ENCODE measurements around the gene CEP70. TPM values are rescaled to one million over a fixed set of nuclear protein-coding genes. Genes with fewer than 3 reads are reported as not detected.

The CEP70 gene
- total and polyA plus RNA-seq, 7 experiments from 2014 or later, result 11.8 to 35.1 (median 14.9) TPM

- no peaks in the 10 kb centered on the region for H3K27me3 ChIP-seq (ENCODE audit: control insufficient read depth in 2 of 2, insufficient read depth in 2 of 2, low read length in 2 of 2)
- peaks cover 0 to 17% (median 12%) of the 10 kb centered on the region in 7 donors for H3K4me1 Mint-ChIP-seq
- H3K36me3 ChIP-seq (ENCODE audit: control insufficient read depth in 2 of 3, insufficient read depth in 3 of 3, low read length in 3 of 3), result no peaks in the 10 kb centered on the region
- peak overlapping the region; percentile 82 to 99 (median 94) for H3K27ac Mint-ChIP-seq
- H3K4me3 Mint-ChIP-seq, result peak overlapping the region; percentile 87 to 96 (median 90)
- CTCF ChIA-PET, result interaction anchor here (0.7 to 5.5 kb wide), 8 partner anchors 9 to 339 kb away, joined by 3 to 82 read pairs (median 10); partner anchors contain the start of gene FAIM
- POLR2A ChIA-PET, result interaction anchor here (1.1 to 2.9 kb wide), 10 partner anchors 14 to 794 kb away, joined by 3 to 27 read pairs (median 5); partner anchors contain the start of genes ARMC8, FAIM and PIK3CB
- H3K4me3 ChIP-seq (ENCODE audit: low read length), result peak overlapping the region; percentile 96
- H3K9me3 Mint-ChIP-seq, result peaks cover 0 to 4% (median 0%) of the 10 kb centered on the region in 11 donors
- H3K27ac ChIP-seq (ENCODE audit: low read depth, low read length), result peak overlapping the region; percentile 79
- peaks cover 0 to 4% of the 10 kb centered on the region in 2 donors for H3K4me1 ChIP-seq (ENCODE audit: control insufficient read depth in 2 of 2, insufficient read depth in 2 of 2, low read length in 2 of 2)
- H3K36me3 Mint-ChIP-seq, result peaks cover 0 to 8% (median 2%) of the 10 kb centered on the region in 5 donors
- intact Hi-C loops (cut with micrococcal nuclease), result loop anchor here (1.0 to 10.0 kb wide), 24 partner anchors 15 to 1841 kb away; partner anchors contain the start of genes FAIM (in 2 of the 2), MRPS22 (in 2 of the 2), PIK3CB (in 2 of the 2) and ARMC8 (in 1 of the 2)
- no peak for ATAC-seq
- H3K27me3 Mint-ChIP-seq, result no peaks in the 10 kb centered on the region
- no peaks in the 10 kb centered on the region for H3K9me3 ChIP-seq (ENCODE audit: control insufficient read depth in 2 of 3, low read length in 3 of 3)
- peak in 1 of 9 donors; percentile 25 for DNase-seq
Measured at GRCh38 chr3:138593488-138594149, 441 bp downstream of the CEP70 start.

GRCh38 chr3:138591392-138591791, 2.7 kb downstream of the CEP70 start:
- H3K27ac Mint-ChIP-seq, result no peak overlapping the region
- no peak for DNase-seq
- POLR2A ChIA-PET, result interaction anchor here (0.6 to 1.4 kb wide), 2 partner anchors 324 to 766 kb away, joined by 3 read pairs; no protein-coding TSS in a partner anchor
- peaks cover 4 to 19% (median 12%) of the 10 kb centered on the region in 7 donors for H3K4me1 Mint-ChIP-seq
- no peak overlapping the region for H3K27ac ChIP-seq (ENCODE audit: low read depth, low read length)
- intact Hi-C loops (cut with micrococcal nuclease), result loop anchor here (5.0 to 10.0 kb wide), 6 partner anchors 174 to 801 kb away; partner anchors contain the start of genes DBR1 (in 1 of the 2) and MRPS22 (in 1 of the 2)
- H3K27me3 ChIP-seq (ENCODE audit: control insufficient read depth in 2 of 2, insufficient read depth in 2 of 2, low read length in 2 of 2), result no peaks in the 10 kb centered on the region
- H3K36me3 ChIP-seq (ENCODE audit: control insufficient read depth in 2 of 3, insufficient read depth in 3 of 3, low read length in 3 of 3), result no peaks in the 10 kb centered on the region
- no peak overlapping the region for H3K4me3 Mint-ChIP-seq
- H3K9me3 ChIP-seq (ENCODE audit: control insufficient read depth in 2 of 3, low read length in 3 of 3), result no peaks in the 10 kb centered on the region
- peaks cover 1 to 14% (median 11%) of the 10 kb centered on the region in 5 donors for H3K36me3 Mint-ChIP-seq
- H3K4me3 ChIP-seq (ENCODE audit: low read length), result no peak overlapping the region
- no peaks in the 10 kb centered on the region for H3K27me3 Mint-ChIP-seq
- ATAC-seq, result no peak
- peaks cover 0 to 4% of the 10 kb centered on the region in 2 donors for H3K4me1 ChIP-seq (ENCODE audit: control insufficient read depth in 2 of 2, insufficient read depth in 2 of 2, low read length in 2 of 2)
- peaks cover 0 to 1% (median 0%) of the 10 kb centered on the region in 11 donors for H3K9me3 Mint-ChIP-seq
- CTCF ChIA-PET, result interaction anchor here (0.7 to 5.5 kb wide), 5 partner anchors 260 to 332 kb away, joined by 3 to 82 read pairs (median 5); no protein-coding TSS in a partner anchor

- CTCF ChIA-PET, result interaction anchor here (0.7 kb wide), 1 partner anchor 340 kb away, joined by 3 read pairs; no protein-coding TSS in a partner anchor
- Mint-ChIP-seq H3K9me3 (peaks cover 0 to 2% (median 0%) of the 10 kb centered on the region in 11 donors), H3K4me3 (no peak overlapping the region), H3K27ac (peak overlapping the region in 1 of 9 donors; percentile 4), H3K36me3 (peaks cover 3 to 32% (median 17%) of the 10 kb centered on the region in 5 donors), H3K4me1 (peaks cover 6 to 34% (median 16%) of the 10 kb centered on the region in 7 donors), H3K27me3 (no peaks in the 10 kb centered on the region)
- no peak for DNase-seq
- no peaks in the 10 kb centered on the region for H3K36me3 ChIP-seq (ENCODE audit: control insufficient read depth in 2 of 3, insufficient read depth in 3 of 3, low read length in 3 of 3)
- no peaks in the 10 kb centered on the region for H3K27me3 ChIP-seq (ENCODE audit: control insufficient read depth in 2 of 2, insufficient read depth in 2 of 2, low read length in 2 of 2)
- intact Hi-C loops (cut with micrococcal nuclease), result no loop called here
- no peak overlapping the region for H3K4me3 ChIP-seq (ENCODE audit: low read length)
- H3K27ac ChIP-seq (ENCODE audit: low read depth, low read length), result no peak overlapping the region
- H3K4me1 ChIP-seq (ENCODE audit: control insufficient read depth in 2 of 2, insufficient read depth in 2 of 2, low read length in 2 of 2), result peaks cover 0 to 2% of the 10 kb centered on the region in 2 donors
- no peaks in the 10 kb centered on the region for H3K9me3 ChIP-seq (ENCODE audit: control insufficient read depth in 2 of 3, low read length in 3 of 3)
- ATAC-seq, result no peak
- POLR2A ChIA-PET, result no interaction called here
Measured at GRCh38 chr3:138588445-138588844, 5.6 kb downstream of the CEP70 start.

- H3K9me3 ChIP-seq (ENCODE audit: control insufficient read depth in 2 of 3, low read length in 3 of 3), result no peaks in the 10 kb centered on the region
- intact Hi-C loops (cut with micrococcal nuclease), result no loop called here
- ATAC-seq, result no peak
- H3K9me3 Mint-ChIP-seq, result peaks cover 0 to 2% (median 0%) of the 10 kb centered on the region in 11 donors
- H3K27ac Mint-ChIP-seq, result no peak overlapping the region
- H3K27me3 Mint-ChIP-seq, result no peaks in the 10 kb centered on the region
- H3K4me1 ChIP-seq (ENCODE audit: control insufficient read depth in 2 of 2, insufficient read depth in 2 of 2, low read length in 2 of 2), result no peaks in the 10 kb centered on the region
- POLR2A ChIA-PET, result interaction anchor here (0.7 to 0.9 kb wide), 3 partner anchors 9 to 469 kb away, joined by 3 to 5 read pairs (median 3); no protein-coding TSS in a partner anchor
- no peak overlapping the region for H3K4me3 Mint-ChIP-seq
- H3K36me3 Mint-ChIP-seq, result peaks cover 3 to 37% (median 17%) of the 10 kb centered on the region in 5 donors
- H3K27me3 ChIP-seq (ENCODE audit: control insufficient read depth in 2 of 2, insufficient read depth in 2 of 2, low read length in 2 of 2), result no peaks in the 10 kb centered on the region
- H3K4me1 Mint-ChIP-seq, result peaks cover 6 to 32% (median 15%) of the 10 kb centered on the region in 7 donors
- H3K27ac ChIP-seq (ENCODE audit: low read depth, low read length), result no peak overlapping the region
- no peak overlapping the region for H3K4me3 ChIP-seq (ENCODE audit: low read length)
- DNase-seq, result no peak
- no peaks in the 10 kb centered on the region for H3K36me3 ChIP-seq (ENCODE audit: control insufficient read depth in 2 of 3, insufficient read depth in 3 of 3, low read length in 3 of 3)
- CTCF ChIA-PET, result interaction anchor here (0.6 to 1.0 kb wide), 2 partner anchors 45 to 328 kb away, joined by 3 to 11 read pairs; no protein-coding TSS in a partner anchor
Measured at GRCh38 chr3:138587374-138587773, 6.7 kb downstream of the CEP70 start.

GRCh38 chr3:138578961-138579574, 15.0 kb downstream of the CEP70 start:
- Histone ChIP-seq H3K4me3 (ENCODE audit: low read length) (no peak overlapping the region), H3K4me1 (ENCODE audit: control insufficient read depth in 2 of 2, insufficient read depth in 2 of 2, low read length in 2 of 2) (peaks cover 0 to 14% of the 10 kb centered on the region in 2 donors), H3K27ac (ENCODE audit: low read depth, low read length) (no peak overlapping the region), H3K9me3 (ENCODE audit: control insufficient read depth in 2 of 3, low read length in 3 of 3) (no peaks in the 10 kb centered on the region), H3K27me3 (ENCODE audit: control insufficient read depth in 2 of 2, insufficient read depth in 2 of 2, low read length in 2 of 2) (no peaks in the 10 kb centered on the region), H3K36me3 (ENCODE audit: control insufficient read depth in 2 of 3, insufficient read depth in 3 of 3, low read length in 3 of 3) (no peaks in the 10 kb centered on the region)
- DNase-seq, result no peak
- H3K27me3 Mint-ChIP-seq, result no peaks in the 10 kb centered on the region
- intact Hi-C loops (cut with micrococcal nuclease), result loop anchor here in 1 of 2 donors (1.0 kb wide), 1 partner anchor 15 kb away; the partner anchor contains the start of gene CEP70
- no peak for ATAC-seq
- ChIA-PET POLR2A (interaction anchor here (0.9 to 1.9 kb wide), 3 partner anchors 14 to 30 kb away, joined by 3 to 9 read pairs (median 3); partner anchors contain the start of genes CEP70 and FAIM), CTCF (no interaction called here)
- H3K4me3 Mint-ChIP-seq, result peak overlapping the region in 7 of 10 donors; percentile 30 to 89 (median 76)
- H3K9me3 Mint-ChIP-seq, result peaks cover 0 to 15% (median 6%) of the 10 kb centered on the region in 11 donors
- peak overlapping the region in 2 of 9 donors; percentile 57 to 86 for H3K27ac Mint-ChIP-seq
- peaks cover 4 to 48% (median 30%) of the 10 kb centered on the region in 5 donors for H3K36me3 Mint-ChIP-seq
- H3K4me1 Mint-ChIP-seq, result peaks cover 22 to 45% (median 37%) of the 10 kb centered on the region in 7 donors

GRCh38 chr3:138578141-138578540, 15.9 kb downstream of the CEP70 start:
- Mint-ChIP-seq H3K4me3 (peak overlapping the region; percentile 40 to 89 (median 78)), H3K4me1 (peaks cover 22 to 37% (median 30%) of the 10 kb centered on the region in 7 donors), H3K27ac (peak overlapping the region; percentile 29 to 86 (median 70)), H3K27me3 (no peaks in the 10 kb centered on the region), H3K36me3 (peaks cover 13 to 50% (median 35%) of the 10 kb centered on the region in 5 donors), H3K9me3 (peaks cover 4 to 23% (median 6%) of the 10 kb centered on the region in 11 donors)
- intact Hi-C loops (cut with micrococcal nuclease), result loop anchor here in 1 of 2 donors (1.0 kb wide), 1 partner anchor 16 kb away; the partner anchor contains the start of gene CEP70
- ATAC-seq, result peak; percentile 47
- Histone ChIP-seq H3K27me3 (ENCODE audit: control insufficient read depth in 2 of 2, insufficient read depth in 2 of 2, low read length in 2 of 2) (no peaks in the 10 kb centered on the region), H3K4me1 (ENCODE audit: control insufficient read depth in 2 of 2, insufficient read depth in 2 of 2, low read length in 2 of 2) (peaks cover 0 to 14% of the 10 kb centered on the region in 2 donors), H3K27ac (ENCODE audit: low read depth, low read length) (peak overlapping the region; percentile 12), H3K36me3 (ENCODE audit: control insufficient read depth in 2 of 3, insufficient read depth in 3 of 3, low read length in 3 of 3) (peaks cover 0 to 4% (median 0%) of the 10 kb centered on the region in 3 experiments), H3K4me3 (ENCODE audit: low read length) (peak overlapping the region; percentile 17), H3K9me3 (ENCODE audit: control insufficient read depth in 2 of 3, low read length in 3 of 3) (no peaks in the 10 kb centered on the region)
- ChIA-PET POLR2A (interaction anchor here (0.8 to 1.9 kb wide), 2 partner anchors 9 to 16 kb away, joined by 3 to 9 read pairs; partner anchors contain the start of gene CEP70), CTCF (no interaction called here)
- peak in 2 of 9 donors; percentile 2 to 4 for DNase-seq
